ENCODE data around the gene KLK12.

KLK12 gene

DNA sequence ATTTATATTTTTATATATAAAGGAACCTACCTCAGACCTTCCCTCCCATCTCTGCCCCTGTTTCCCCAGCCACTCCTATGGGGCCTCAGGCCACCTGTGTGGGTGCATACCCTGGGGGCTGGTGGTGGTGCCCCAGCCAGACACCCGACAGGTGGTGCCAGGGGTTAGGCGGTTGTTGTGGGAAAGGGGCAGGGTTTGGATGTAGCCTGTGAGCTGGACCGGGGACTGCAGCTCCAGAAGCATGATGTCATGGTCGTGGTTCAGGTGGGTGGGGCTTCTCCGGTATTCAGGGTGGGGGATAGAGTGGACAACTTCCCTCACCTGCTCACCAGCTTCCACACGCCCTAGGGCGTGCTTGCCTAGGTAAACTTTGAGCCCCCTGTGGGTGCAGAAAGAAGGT is 24.9 kb upstream of the KLK12 start:
- Histone ChIP-seq H3K27ac (no peak overlapping the region), H3K4me3 (no peak overlapping the region)

DNA sequence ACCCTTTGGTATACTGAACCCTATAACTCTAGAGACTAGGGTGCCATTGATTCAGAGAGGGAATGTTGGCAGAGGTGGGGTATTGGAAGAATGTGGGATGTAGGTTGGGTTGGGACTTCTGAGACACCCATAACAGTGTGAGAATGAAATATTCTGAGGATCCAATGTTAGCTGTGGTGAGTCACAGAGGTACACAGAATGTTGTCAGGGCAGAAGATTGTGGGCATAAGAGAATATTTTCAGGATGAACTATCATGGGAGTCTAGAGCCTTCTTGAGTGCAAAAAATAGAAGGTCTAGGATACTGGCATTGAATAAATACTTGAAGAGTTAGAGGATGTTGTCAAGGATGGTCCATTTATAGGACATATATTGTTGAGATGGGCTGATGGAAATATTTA is 21.1 kb upstream of the KLK12 start:
- Histone ChIP-seq H3K27ac (no peak overlapping the region), H3K4me3 (no peak overlapping the region)

DNA sequence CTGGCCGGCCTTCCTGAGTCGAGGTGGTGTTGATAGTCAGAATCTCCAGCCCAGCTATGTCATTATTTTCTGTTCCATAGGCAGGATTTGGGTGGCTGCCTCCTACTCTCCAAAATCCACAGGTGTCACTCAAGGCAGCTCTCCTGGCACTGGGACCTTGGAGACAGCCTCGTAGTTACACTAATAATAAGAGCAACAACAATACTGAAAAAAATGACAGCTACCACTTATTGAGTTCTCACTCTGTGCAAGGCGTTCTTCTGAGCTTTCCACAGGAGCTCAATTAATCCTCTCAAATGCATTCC is 12.2 kb upstream of the KLK12 start:
- no peak overlapping the region for H3K4me3 ChIP-seq
- H3K27ac ChIP-seq: peak overlapping the region in 2 of 21 experiments; percentile 0 to 22

- H3K4me3 ChIP-seq: no peak overlapping the region
Measured at GRCh38 chr19:51044327-51044726, 9.5 kb upstream of the KLK12 start.

GRCh38 chr19:51043497-51043896 is 8.7 kb upstream of the KLK12 start:
- Histone ChIP-seq H3K4me3 (no peak overlapping the region), H3K27ac (no peak overlapping the region)

More at GRCh38 chr19:51044327-51044726, 9.5 kb upstream of the KLK12 start:
- H3K27ac ChIP-seq: no peak overlapping the region

DNA sequence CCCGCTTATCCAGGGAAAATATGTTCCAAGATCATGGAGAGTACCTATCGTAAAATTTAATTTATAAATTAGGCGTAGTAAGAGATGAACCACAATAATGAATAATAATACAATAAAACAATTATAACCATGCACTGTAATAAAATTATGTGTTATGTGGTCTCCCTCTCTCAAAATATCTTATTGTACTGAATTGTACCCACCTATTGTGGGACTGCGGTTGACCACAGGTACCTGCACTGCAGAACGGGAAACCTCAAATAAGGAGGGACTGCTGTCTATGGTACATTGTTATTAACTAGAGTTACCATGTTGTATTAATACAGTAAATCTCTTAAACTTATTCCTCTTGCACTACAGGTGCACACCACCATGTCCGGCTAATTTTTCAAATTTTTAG is 5.3 kb upstream of the KLK12 start:
- no peak overlapping the region for H3K27ac ChIP-seq
- H3K4me3 ChIP-seq: no peak overlapping the region

DNA sequence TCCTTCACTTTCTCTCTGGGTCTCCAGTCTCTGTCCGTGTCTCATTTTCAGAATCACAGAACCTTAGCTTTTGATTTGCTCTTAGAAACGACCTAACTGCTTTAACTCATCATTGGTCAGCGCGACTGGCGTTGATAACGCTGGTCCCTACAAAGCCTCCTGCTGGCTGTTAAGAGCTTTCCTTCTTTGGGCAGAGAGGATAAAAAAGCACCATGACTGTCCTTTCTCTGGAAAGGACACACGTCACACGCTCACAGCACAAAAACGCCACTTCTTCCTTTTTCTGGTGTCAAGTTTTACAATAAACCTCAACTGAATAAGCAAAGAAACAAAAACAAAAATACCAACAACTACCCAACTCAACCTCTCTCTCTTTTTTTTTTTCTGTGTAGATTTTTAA is 1.7 kb upstream of the KLK12 start:
- Histone ChIP-seq H3K27ac (no peak overlapping the region), H3K4me3 (no peak overlapping the region)

DNA sequence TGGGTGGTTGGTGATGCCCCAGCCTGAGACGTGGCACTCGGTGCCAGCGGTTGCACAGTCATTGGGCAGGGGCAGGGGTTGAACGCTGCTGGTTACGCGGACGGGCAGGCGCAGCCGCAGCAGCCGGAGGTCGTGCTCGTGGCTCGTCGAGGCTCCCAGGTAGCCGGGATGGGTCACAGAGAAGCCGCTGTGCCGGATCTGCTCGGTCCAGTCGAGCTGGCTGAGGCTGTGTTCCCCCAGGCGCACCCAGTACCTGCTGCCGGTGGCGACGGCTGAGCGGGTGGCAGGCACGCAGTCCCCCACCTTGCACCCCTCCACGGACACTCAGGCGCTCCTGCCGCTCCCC is 2.9 kb downstream of the KLK12 start:
- H3K27ac ChIP-seq: no peak overlapping the region
- H3K4me3 ChIP-seq: no peak overlapping the region

- H3K4me3 ChIP-seq: no peak overlapping the region
- H3K27ac ChIP-seq: no peak overlapping the region
Measured at GRCh38 chr19:51031220-51031879, 3.5 kb downstream of the KLK12 start.

DNA sequence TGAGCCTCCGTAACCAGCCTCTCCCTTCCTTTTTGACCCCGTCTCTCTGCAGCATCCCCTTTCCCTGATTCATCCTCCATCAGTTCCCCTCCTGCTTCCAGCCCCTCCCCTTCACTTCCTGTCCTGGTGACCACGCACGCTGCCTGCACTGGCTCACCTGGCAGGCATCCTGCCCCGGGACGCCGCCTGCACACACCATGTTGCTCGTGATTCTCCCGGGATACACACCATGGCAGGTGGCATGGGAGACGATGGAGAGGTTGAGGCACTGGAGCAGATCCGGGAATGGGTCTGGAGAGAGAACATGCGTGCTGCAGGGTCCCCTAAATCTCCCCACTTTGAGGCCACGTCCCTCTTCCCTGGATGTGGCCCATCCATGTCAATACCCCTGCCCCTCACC is 4.2 kb downstream of the KLK12 start:
- no peak overlapping the region for H3K27ac ChIP-seq
- H3K4me3 ChIP-seq: no peak overlapping the region

GRCh38 chr19:51029718-51030117 is 5.1 kb downstream of the KLK12 start:
- Histone ChIP-seq H3K4me3 (no peak overlapping the region), H3K27ac (no peak overlapping the region)

DNA sequence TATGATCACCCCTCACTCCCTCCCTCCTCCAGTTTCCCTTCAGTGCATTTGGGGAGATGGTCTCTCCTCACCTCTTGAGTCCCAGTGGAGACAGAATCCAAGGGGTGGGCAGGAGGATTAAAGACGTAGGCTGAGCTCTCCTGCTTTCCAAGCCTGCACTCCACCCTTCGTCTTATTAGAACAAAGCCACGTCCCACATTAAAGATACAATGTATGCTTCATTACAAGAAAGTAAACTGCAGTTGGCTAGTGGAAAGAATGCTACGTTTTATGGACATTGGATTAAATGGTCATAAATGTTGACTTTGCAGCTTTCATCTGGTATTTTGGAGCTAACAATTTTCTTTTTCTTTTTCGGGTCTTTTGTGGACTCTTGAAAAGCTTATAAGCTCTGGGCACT is 6.9 kb downstream of the KLK12 start:
- no peak overlapping the region for H3K4me3 ChIP-seq
- peak overlapping the region in 2 of 21 experiments; percentile 62 to 71 for H3K27ac ChIP-seq

DNA sequence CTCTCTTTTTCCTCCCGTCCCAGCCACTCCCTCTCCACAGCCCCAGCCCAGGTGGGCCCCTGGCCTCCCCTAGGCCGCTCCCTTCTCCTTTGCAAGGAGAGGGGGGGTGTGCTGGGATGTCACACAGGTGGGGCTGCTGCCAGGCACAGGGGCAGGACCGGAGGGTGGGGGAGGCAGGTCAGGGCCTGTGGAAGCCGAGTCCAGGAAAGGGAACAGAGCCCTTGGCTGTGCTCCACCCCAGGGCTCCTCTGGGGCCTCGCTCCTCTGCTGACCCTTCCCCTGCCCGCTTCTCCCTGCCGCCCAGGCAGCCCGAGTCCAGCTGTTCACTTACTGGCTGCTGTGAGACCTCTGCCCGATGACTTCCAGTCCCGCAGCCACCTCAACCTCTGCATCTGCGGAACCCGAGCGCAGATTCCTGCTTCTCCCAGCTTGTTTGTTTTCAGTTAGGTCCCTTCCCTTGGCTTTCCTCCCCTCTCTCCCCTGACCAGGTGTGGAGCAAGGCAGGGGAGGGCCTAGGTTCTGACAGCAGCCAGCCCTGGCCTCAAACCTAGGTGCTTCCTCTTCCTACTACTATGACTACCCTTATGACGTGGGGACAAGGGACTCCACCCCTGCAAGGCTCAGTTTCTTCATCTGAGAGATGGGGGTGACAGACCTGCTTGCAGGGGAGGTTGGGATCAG is 7.5 kb downstream of the KLK12 start:
- peak overlapping the region in 19 of 21 experiments; percentile 8 to 91 (median 73) for H3K27ac ChIP-seq
- H3K4me3 ChIP-seq: peak overlapping the region in 5 of 7 experiments; percentile 1 to 40 (median 21)

- peak within 1 kb of the TSS; percentile 22 to 91 (median 71) for H3K27ac ChIP-seq
- H3K4me3 ChIP-seq: peak within 1 kb of the TSS; percentile 6 to 40 (median 22)
Measured at GRCh38 chr19:51026554-51026831, 8.3 kb downstream of the KLK12 start, which contains the start of gene KLK11. KLK11 (minus strand) TSS chr19:51026616; CDS start chr19:51025631, 985 bp downstream.

GRCh38 chr19:51025809-51026553 is 8.8 kb downstream of the KLK12 start:
- peak overlapping the region; percentile 6 to 40 (median 22) for H3K4me3 ChIP-seq
- peak overlapping the region; percentile 22 to 91 (median 71) for H3K27ac ChIP-seq

GRCh38 chr19:51025401-51025800 is 9.4 kb downstream of the KLK12 start:
- peak overlapping the region in 9 of 21 experiments; percentile 58 to 91 (median 76) for H3K27ac ChIP-seq

GRCh38 chr19:51024924-51025323 is 9.9 kb downstream of the KLK12 start:
- Histone ChIP-seq H3K4me3 (peak overlapping the region in 2 of 7 experiments; percentile 29 to 40), H3K27ac (peak overlapping the region in 3 of 21 experiments; percentile 77 to 91 (median 81))

More at GRCh38 chr19:51025401-51025800, 9.4 kb downstream of the KLK12 start:
- peak overlapping the region in 5 of 7 experiments; percentile 13 to 40 (median 24) for H3K4me3 ChIP-seq

DNA sequence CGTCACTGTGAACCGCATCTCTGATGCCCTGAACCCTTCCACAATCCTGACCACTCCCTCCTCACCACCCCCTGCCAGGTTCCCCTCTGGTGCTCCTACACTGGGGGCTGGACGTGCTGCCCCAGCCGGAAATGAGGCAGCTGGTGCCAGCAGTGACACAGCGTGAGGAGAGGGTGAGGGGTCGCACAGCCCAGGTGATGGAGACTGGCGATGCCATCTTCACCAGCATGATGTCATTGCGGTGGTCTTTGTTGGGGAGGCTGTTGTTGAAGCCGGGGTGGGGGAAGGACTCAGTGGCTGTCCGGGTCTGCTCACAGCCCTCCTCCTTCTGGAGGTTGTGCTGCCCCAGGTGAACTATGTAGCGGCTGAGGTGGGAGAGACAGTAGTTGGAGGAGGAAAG is 10.9 kb downstream of the KLK12 start:
- Histone ChIP-seq H3K27ac (no peak overlapping the region), H3K4me3 (no peak overlapping the region)

DNA sequence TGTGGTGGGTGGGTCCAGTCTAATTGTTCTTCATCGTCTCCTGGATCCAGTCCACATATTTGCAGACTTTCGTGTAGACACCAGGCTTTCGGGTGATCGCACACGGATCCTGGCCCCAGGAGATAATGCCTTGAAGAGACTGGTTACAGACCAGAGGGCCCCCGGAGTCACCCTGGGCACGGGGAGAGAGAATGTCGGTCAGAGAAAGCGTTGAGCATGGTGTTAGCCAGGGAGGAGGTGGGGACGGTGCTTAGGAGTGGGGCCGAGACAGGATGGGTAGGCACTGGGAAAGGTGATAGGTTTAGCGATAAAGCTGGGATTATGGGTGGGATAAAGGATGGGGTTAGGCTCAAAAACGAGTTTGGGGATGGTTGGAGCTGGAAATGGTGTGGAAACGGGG is 12.3 kb downstream of the KLK12 start:
- no peak overlapping the region for H3K27ac ChIP-seq
- H3K4me3 ChIP-seq: no peak overlapping the region

DNA sequence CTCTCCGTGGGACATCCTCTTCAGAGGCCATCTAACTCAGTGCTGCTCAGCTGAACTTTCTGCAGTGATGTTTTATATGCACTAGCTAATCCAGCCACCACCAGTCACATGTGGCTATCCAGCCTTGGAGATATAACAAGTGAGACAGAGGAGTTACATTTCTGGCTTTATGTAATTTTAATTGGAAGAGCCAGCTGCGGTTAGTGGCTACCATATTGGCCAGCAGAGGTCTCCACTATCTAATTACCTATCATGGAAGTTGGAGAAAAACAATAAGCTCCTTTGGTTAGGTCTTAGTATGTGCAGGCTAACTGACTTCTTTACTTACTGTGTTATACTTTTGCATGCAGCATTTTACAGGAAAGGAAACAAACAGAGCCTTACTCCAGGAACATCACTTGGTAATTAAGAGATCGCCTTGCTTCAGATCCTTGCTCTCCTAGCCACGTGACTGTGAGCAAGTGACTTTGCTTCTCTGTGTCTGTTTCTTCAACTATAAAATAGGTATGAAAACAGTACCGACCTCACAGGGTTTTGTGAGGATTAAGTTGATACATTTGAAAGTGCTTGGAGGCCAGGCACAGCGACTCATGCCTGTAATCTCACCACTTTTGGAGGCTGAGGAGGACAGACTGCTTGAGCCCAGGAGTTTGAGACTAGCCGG is 13.7 kb downstream of the KLK12 start:
- Histone ChIP-seq H3K27ac (peak overlapping the region in 8 of 21 experiments; percentile 11 to 93 (median 70)), H3K4me3 (no peak overlapping the region)

All from skin epidermis (tissue), 12 donors.